ENCODE measurements around the gene NEO1.
A peak's percentile ranks its signal among the peaks of the same experiment; 100 is the strongest.

Gene NEO1

GRCh38 chr15:73028831-73029451 is 23.3 kb upstream of the NEO1 start:
- no peak for DNase-seq

GRCh38 chr15:73030122-73030679 is 22.1 kb upstream of the NEO1 start:
- no peak for DNase-seq

GRCh38 chr15:73031648-73032047 is 20.6 kb upstream of the NEO1 start:
- DNase-seq, result no peak

GRCh38 chr15:73033611-73034010 is 18.7 kb upstream of the NEO1 start:
- no peak for DNase-seq

- DNase-seq, result peak; percentile 74 to 87
These were observed 18.0 kb upstream of the NEO1 start for GRCh38 chr15:73034221-73034620.

GRCh38 chr15:73035221-73035620 is 17.0 kb upstream of the NEO1 start:
- DNase-seq, result peak; percentile 18 to 56

- no peak for DNase-seq
These were observed 14.0 kb upstream of the NEO1 start for GRCh38 chr15:73038220-73038619.

- no peak for DNase-seq
These were observed 6.2 kb upstream of the NEO1 start for GRCh38 chr15:73046073-73046472.

GRCh38 chr15:73047882-73048281 is 4.4 kb upstream of the NEO1 start:
- DNase-seq, result no peak

GRCh38 chr15:73048624-73049295 is 3.5 kb upstream of the NEO1 start:
- no peak for DNase-seq

GRCh38 chr15:73049564-73050215 is 2.6 kb upstream of the NEO1 start:
- DNase-seq, result no peak

GRCh38 chr15:73050561-73051295 is 1.5 kb upstream of the NEO1 start:
- DNase-seq, result no peak

GRCh38 chr15:73051391-73051806 is 864 bp upstream of the NEO1 start:
- peak in 1 of 2 experiments; percentile 44 for DNase-seq

GRCh38 chr15:73052653-73053397 is 562 bp downstream of the NEO1 start:
- DNase-seq, result peak; percentile 90 to 95

- no peak for DNase-seq
These were observed 1.1 kb downstream of the NEO1 start for GRCh38 chr15:73053398-73053723.

- DNase-seq, result no peak
These were observed 2.2 kb downstream of the NEO1 start for GRCh38 chr15:73054417-73054953.

- DNase-seq, result no peak
These were observed 4.2 kb downstream of the NEO1 start for GRCh38 chr15:73056460-73056859.

- no peak for DNase-seq
These were observed 6.2 kb downstream of the NEO1 start for GRCh38 chr15:73058437-73058836.

GRCh38 chr15:73065114-73065513 is 12.9 kb downstream of the NEO1 start:
- no peak for DNase-seq

GRCh38 chr15:73069109-73069508 is 16.8 kb downstream of the NEO1 start:
- DNase-seq, result peak; percentile 3 to 70

- DNase-seq, result no peak
These were observed 20.6 kb downstream of the NEO1 start for GRCh38 chr15:73072894-73073293.

GRCh38 chr15:73074241-73074640 is 22.0 kb downstream of the NEO1 start:
- DNase-seq, result no peak

All from NCI-H524 (cell line).